ENCODE results near the gene ATP6V0A1. TPM values are rescaled to one million over a fixed set of nuclear protein-coding genes. Genes with fewer than 3 reads are reported as not detected.
"Not testable (repeated sequence)": the region's sequence is repeated elsewhere in the genome, so short reads cannot be mapped to it uniquely, and the experiment has no call there.

ATP6V0A1 gene
- total RNA-seq, 1 donor from 2014 or later, result 44.1 TPM

DNA sequence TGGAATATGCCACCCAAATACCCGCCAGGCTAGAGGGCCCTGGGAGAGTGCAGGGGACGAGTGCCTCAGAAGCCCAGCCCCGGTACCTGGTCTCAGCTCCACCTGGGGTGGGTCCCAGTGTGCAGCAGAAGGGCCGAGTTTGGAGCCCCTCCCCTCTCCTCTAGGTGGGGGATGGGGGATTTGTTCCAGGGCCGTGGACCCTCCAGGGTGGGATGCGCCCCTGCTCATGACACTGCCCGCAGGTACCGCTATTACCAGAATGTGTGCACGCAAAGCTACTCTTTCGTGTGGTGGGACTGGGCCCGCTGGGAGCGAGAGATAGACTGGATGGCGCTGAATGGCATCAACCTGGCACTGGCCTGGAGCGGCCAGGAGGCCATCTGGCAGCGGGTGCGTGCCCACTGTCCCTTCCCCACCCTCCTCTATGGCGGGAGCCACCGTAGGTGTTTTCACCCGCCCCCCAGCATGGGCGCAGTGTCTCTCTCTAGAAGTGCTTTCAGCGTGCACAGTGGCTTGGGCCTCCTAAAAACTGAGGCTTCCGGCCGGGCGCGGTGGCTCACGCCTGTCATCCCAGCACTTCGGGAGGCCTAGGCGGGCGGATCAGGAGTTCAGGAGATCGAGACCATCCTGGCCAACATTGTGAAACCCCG is 78.6 kb downstream of the ATP6V0A1 start:
- no peak for DNase-seq (ENCODE audit: extremely low read depth, low read depth, low spot score)

DNA sequence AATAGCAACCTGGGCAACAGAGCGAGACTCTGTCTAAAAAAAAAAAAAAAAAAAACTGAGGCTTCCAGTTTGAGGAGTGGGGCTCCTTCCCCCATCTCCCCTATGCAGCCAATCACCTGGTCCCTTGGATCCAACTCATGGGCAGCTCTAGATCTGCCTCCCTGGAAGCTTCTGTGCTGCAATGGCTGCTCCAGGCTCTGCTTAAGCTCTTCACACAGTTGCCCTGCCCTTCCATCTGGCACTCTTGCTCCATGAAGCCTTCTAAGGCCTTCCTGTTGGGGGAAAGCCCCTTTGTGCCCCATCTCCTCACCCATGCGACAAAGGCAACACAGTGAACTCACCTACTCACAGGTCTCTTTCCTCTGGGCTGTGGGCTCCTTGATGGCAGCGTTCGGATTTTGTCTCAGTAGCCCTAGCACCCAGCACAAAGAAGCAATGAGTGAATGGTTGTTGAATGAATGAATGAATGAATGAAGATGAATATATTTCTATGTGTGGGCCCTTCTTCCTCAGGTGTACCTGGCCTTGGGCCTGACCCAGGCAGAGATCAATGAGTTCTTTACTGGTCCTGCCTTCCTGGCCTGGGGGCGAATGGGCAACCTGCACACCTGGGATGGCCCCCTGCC is 79.3 kb downstream of the ATP6V0A1 start:
- DNase-seq (ENCODE audit: extremely low read depth, low read depth, low spot score), result no peak

- DNase-seq (ENCODE audit: extremely low read depth, low read depth, low spot score), result no peak
Measured at GRCh38 chr17:42538482-42538881, 79.8 kb downstream of the ATP6V0A1 start.

DNA sequence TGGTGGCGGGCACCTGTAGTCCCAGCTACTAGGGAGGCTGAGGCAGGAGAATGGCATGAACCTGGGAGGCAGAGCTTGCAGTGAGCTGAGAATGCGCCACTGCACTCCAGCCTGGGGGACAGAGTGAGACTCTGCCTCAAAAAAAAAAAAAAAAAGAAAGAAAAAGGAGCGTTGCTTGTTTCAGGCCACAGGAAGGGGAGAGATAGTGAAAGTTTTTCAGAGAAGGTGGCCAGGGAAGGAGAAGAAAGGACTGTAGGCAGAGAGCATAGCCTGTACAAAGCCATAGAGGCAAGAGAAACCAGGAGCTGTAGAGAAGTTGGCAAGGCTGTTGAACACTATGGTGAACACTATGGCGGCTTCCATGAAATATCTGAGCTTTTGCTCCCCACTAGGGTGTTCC is 81.9 kb downstream of the ATP6V0A1 start:
- not testable (repeated sequence) for DNase-seq (ENCODE audit: extremely low read depth, low read depth, low spot score)

GRCh38 chr17:42541041-42541833 is 82.6 kb downstream of the ATP6V0A1 start:
- DNase-seq (ENCODE audit: extremely low read depth, low read depth, low spot score), result no peak

DNA sequence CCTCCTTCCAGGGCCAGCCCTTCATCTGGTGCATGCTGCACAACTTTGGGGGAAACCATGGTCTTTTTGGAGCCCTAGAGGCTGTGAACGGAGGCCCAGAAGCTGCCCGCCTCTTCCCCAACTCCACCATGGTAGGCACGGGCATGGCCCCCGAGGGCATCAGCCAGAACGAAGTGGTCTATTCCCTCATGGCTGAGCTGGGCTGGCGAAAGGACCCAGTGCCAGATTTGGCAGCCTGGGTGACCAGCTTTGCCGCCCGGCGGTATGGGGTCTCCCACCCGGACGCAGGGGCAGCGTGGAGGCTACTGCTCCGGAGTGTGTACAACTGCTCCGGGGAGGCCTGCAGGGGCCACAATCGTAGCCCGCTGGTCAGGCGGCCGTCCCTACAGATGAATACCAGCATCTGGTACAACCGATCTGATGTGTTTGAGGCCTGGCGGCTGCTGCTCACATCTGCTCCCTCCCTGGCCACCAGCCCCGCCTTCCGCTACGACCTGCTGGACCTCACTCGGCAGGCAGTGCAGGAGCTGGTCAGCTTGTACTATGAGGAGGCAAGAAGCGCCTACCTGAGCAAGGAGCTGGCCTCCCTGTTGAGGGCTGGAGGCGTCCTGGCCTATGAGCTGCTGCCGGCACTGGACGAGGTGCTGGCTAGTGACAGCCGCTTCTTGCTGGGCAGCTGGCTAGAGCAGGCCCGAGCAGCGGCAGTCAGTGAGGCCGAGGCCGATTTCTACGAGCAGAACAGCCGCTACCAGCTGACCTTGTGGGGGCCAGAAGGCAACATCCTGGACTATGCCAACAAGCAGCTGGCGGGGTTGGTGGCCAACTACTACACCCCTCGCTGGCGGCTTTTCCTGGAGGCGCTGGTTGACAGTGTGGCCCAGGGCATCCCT is 84.8 kb downstream of the ATP6V0A1 start:
- DNase-seq (ENCODE audit: extremely low read depth, low read depth, low spot score), result no peak

GRCh38 chr17:42544874-42545283 is 86.2 kb downstream of the ATP6V0A1 start:
- DNase-seq (ENCODE audit: extremely low read depth, low read depth, low spot score), result no peak

DNA sequence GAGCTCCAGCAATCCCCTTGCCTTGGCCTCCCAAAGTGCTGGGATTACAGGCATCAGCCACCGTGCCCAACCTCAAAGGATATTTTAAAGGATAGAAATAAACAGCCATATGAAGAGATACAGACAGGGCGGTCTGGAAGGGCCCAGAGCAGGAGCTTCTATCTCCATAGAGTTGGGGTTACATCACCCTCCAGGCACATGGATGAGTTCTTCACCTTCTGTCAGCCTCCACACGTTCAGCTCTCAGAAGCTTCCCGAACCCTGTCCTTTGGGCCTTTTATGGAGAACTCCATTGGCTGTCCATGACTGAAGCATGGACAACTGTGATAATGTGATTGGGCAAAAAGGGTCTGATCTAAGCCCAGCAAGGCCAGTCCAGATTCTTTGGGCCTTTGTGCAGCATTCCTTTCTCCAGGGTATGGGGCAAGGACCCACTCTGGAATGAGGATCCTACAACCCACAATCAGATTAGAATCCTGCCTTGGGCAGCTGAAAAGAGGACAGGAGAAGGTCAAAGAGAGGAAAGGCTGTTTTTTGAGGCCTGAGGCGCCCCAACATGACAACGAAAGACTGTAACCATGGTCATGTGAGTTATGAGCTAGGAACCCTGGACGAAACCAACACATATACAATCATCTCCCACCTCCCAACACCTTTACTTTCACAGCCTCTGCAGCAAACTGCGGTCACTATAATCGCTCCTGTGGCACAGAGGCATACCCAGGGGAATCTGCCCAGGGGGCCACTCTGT is 87.3 kb downstream of the ATP6V0A1 start:
- DNase-seq (ENCODE audit: extremely low read depth, low read depth, low spot score), result not testable (repeated sequence)

- DNase-seq (ENCODE audit: extremely low read depth, low read depth, low spot score), result no peak
Measured at GRCh38 chr17:42547001-42547461, 88.4 kb downstream of the ATP6V0A1 start.

- no peak for DNase-seq (ENCODE audit: extremely low read depth, low read depth, low spot score)
Measured at GRCh38 chr17:42547698-42548069, 89.0 kb downstream of the ATP6V0A1 start.

- no peak for DNase-seq (ENCODE audit: extremely low read depth, low read depth, low spot score)
Measured at GRCh38 chr17:42548070-42548837, 89.6 kb downstream of the ATP6V0A1 start.

GRCh38 chr17:42548993-42549755 is 90.5 kb downstream of the ATP6V0A1 start:
- DNase-seq (ENCODE audit: extremely low read depth, low read depth, low spot score), result no peak

GRCh38 chr17:42552736-42553135 is 94.1 kb downstream of the ATP6V0A1 start, which contains the start of gene HSD17B1:
HSD17B1 (plus strand) TSS chr17:42552923; CDS start chr17:42552934, 11 bp downstream.
- not testable (repeated sequence) for DNase-seq (ENCODE audit: extremely low read depth, low read depth, low spot score)

DNA sequence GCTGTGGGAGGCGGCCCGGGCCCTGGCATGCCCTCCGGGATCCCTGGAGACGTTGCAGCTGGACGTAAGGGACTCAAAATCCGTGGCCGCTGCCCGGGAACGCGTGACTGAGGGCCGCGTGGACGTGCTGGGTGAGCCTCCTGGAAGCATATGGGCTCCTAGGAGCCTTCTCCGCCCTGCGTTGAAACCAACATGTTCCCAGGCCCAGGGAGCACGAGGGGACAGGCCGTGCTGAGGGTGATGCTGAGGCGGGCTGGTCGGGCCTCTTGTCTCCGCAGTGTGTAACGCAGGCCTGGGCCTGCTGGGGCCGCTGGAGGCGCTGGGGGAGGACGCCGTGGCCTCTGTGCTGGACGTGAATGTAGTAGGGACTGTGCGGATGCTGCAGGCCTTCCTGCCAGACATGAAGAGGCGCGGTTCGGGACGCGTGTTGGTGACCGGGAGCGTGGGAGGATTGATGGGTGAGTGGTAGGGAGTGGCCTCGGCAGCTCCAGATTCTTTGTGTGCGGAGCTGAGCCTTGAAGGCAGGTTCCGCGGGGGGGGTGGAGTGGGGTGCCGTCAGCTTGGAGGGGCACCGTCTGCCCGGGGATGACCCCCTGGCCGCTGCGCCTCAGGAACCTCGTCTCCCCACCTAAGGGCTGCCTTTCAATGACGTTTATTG is 94.6 kb downstream of the ATP6V0A1 start:
- no peak for DNase-seq (ENCODE audit: extremely low read depth, low read depth, low spot score)

DNA sequence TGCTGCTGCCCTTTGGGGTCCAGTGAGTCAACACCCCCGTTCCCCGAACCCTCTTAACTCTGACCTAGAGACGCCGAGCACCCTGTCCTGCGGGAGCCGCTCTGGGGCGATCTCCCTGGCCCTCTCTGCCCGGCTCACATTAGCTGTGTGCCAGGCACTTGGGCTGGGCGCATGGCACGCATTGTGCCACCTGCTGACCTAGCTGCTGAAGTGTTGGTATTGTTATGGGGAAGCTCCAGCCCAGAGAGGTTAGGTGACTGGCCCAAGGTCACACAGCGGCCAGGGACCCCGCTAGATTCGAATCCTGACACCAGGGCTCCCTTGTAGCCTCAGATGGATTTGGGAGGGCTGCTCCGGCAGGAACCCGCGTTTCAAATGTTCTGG is 95.2 kb downstream of the ATP6V0A1 start:
- no peak for DNase-seq (ENCODE audit: extremely low read depth, low read depth, low spot score)

DNA sequence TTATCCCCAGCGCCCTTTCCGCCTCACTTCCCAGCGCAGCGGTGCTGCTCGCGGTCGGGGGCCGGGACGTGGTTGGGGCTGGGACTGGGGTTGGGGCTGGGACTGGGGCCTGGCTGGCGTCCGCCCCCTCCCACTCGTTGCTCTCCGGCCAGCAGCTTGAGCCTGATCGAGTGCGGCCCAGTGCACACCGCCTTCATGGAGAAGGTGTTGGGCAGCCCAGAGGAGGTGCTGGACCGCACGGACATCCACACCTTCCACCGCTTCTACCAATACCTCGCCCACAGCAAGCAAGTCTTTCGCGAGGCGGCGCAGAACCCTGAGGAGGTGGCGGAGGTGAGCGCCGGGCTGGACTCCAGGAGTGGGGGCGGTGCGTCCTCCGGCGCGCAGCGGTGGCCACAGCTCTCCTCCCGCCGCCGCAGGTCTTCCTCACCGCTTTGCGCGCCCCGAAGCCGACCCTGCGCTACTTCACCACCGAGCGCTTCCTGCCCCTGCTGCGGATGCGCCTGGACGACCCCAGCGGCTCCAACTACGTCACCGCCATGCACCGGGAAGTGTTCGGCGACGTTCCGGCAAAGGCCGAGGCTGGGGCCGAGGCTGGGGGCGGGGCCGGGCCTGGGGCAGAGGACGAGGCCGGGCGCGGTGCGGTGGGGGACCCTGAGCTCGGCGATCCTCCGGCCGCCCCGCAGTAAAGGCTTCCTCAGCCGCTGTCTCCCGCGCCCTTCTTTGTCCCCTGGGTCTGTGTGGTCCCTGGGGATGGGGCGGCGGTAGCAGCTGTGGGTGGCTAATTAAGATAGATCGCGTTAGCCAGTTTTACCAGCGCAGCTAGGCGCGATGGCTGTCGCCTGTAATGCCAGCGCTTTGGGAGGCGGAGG is 95.8 kb downstream of the ATP6V0A1 start:
- no peak for DNase-seq (ENCODE audit: extremely low read depth, low read depth, low spot score)

DNA sequence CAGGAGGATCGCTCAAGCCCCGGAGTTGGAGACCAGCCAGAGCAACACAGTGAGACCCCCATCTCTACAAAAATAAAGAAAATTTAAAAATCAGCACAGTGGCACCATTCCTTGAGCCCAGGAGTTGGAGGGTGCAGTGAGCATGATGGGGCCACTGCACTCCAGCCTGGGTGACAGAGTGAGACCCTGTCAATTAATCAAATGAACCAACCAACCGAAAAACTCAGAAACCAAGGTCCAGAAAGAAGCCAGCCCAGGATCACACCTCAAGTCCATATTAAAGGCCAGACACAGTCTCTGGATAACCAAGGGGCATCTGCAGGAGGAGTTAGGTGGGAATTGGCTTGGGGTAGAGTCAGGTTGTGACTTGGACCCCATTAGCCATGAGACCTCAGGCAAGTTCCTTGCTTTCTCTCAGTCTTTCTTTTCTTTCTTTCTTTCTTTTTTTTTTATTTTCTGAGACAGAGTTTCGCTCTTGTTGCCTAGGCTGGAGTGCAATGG is 96.5 kb downstream of the ATP6V0A1 start:
- no peak for DNase-seq (ENCODE audit: extremely low read depth, low read depth, low spot score)
